Ascending aorta (tissue), 2 donors: ENCODE results near the gene METTL21C. TPM values are rescaled to one million over a fixed set of nuclear protein-coding genes. Genes with fewer than 3 reads are reported as not detected.

Experiments
- DNase-seq, 2 donors: peaks; one replicate each; pipeline ENCODE4 v3.0.0-alpha.2; 2019; ENCODE audit warnings: low spot score in 2 of 2
- H3K27ac ChIP-seq, 2 donors: fragments of 200-600 bp; sonication (generic); one replicate each; pipeline ENCODE4 v1.5.1; 2016 to 2017; ENCODE audit warnings: mild to moderate bottlenecking in 1 of 2
- H3K27me3 ChIP-seq: fragments of 200-600 bp; sonication (generic); one replicate; pipeline ENCODE4 v1.5.1; 2017
- H3K36me3 ChIP-seq, 2 donors: fragments of 200-600 bp; sonication (generic); one replicate each; pipeline ENCODE4 v1.5.1; 2016
- H3K4me1 ChIP-seq, 2 donors: fragments of 200-600 bp; sonication (generic); one replicate each; pipeline ENCODE4 v1.5.1; 2016 to 2017; ENCODE audit warnings: mild to moderate bottlenecking in 1 of 2
- H3K4me3 ChIP-seq, 2 donors: fragments of 200-600 bp; sonication (generic); one replicate each; pipeline ENCODE4 v1.5.1; 2016 to 2017; ENCODE audit warnings: mild to moderate bottlenecking in 1 of 2
- H3K9me3 ChIP-seq, 2 donors: fragments of 200-600 bp; sonication (generic); one replicate each; pipeline ENCODE4 v1.5.1; 2016
- intact Hi-C: fragments of 100-400 bp; cut with DNase I; formaldehyde crosslinking; loops from one replicate; pipeline ENCODE4 v1.15.1; 2023
- total RNA-seq: library from RNA; depleted of rRNA; stranded (reverse); fragments of >200 nt; gene quantifications from one replicate; pipeline ENCODE4 v1.1.0, GENCODE V29; 2016
- TF ChIP-seq, protein P1 (sequence below), 3 experiments: fragments of 200-600 bp in 2 of 3; fragments of 450-650 bp in 1 of 3; sonication (generic) in 2 of 3; IDR thresholded peaks; one replicate each; pipeline ENCODE4 v1.5.1; 2016 to 2019; ENCODE audit warnings: antibody characterized with exemption in 3 of 3, mild to moderate bottlenecking in 1 of 3, moderate library complexity in 1 of 3

METTL21C gene
- total RNA-seq, 1 donor from 2014 or later: not detected

DNA sequence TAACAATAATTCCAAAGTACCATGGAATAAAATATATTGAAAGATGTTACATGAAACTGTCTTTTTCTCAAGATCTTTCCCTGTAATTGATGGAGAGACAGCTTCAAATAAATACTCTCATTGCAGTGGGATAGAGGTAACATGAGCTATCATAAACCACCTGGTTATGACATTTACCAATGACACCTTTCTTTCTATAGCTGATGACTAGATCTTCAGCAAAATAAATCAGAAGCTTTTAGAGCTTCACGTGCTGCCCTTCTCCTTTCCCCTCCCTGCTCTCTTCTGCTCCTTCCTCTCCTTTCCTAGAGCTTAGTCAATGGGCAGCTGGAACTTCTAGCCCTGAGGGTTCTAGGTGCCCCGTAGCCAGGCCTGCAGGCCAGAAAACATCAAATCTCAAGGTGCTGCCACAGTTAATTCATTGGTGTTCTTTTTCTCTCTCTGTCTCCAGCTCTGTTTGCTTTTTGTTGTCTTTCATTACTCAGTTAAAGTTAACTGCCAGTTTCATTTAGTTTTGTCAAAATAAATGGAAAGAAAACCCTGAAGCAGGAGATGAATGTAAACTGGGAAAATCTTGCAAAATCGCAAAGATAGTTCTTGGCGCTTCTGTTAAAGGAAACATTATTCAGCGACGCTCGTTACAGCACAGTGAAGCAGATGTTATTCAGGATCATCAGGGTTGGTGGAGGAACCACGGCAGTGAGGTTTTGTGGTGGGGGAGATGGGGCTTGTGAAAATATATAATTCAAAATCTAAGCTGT is 8.3 kb upstream of the METTL21C start:
- no peak overlapping the region for H3K27ac ChIP-seq
- intact Hi-C loops: no loop called here
- H3K9me3 ChIP-seq: no peaks in the 10 kb centered on the region
- H3K27me3 ChIP-seq: no peaks in the 10 kb centered on the region
- H3K4me1 ChIP-seq: no peaks in the 10 kb centered on the region
- TF ChIP-seq, protein P1, sequence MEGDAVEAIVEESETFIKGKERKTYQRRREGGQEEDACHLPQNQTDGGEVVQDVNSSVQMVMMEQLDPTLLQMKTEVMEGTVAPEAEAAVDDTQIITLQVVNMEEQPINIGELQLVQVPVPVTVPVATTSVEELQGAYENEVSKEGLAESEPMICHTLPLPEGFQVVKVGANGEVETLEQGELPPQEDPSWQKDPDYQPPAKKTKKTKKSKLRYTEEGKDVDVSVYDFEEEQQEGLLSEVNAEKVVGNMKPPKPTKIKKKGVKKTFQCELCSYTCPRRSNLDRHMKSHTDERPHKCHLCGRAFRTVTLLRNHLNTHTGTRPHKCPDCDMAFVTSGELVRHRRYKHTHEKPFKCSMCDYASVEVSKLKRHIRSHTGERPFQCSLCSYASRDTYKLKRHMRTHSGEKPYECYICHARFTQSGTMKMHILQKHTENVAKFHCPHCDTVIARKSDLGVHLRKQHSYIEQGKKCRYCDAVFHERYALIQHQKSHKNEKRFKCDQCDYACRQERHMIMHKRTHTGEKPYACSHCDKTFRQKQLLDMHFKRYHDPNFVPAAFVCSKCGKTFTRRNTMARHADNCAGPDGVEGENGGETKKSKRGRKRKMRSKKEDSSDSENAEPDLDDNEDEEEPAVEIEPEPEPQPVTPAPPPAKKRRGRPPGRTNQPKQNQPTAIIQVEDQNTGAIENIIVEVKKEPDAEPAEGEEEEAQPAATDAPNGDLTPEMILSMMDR (IDR thresholded peaks at IDR 0.05): no peak
- H3K36me3 ChIP-seq: no peaks in the 10 kb centered on the region
- no peak overlapping the region for H3K4me3 ChIP-seq
- no peak for DNase-seq

GRCh38 chr13:102701331-102701730 is 6.5 kb upstream of the METTL21C start:
- no peak for DNase-seq
- no peaks in the 10 kb centered on the region for H3K9me3 ChIP-seq
- H3K4me3 ChIP-seq: no peak overlapping the region
- no peaks in the 10 kb centered on the region for H3K4me1 ChIP-seq
- TF ChIP-seq, protein P1 (IDR thresholded peaks at IDR 0.05): no peak
- intact Hi-C loops: no loop called here
- H3K27me3 ChIP-seq: no peaks in the 10 kb centered on the region
- H3K36me3 ChIP-seq: no peaks in the 10 kb centered on the region
- no peak overlapping the region for H3K27ac ChIP-seq

DNA sequence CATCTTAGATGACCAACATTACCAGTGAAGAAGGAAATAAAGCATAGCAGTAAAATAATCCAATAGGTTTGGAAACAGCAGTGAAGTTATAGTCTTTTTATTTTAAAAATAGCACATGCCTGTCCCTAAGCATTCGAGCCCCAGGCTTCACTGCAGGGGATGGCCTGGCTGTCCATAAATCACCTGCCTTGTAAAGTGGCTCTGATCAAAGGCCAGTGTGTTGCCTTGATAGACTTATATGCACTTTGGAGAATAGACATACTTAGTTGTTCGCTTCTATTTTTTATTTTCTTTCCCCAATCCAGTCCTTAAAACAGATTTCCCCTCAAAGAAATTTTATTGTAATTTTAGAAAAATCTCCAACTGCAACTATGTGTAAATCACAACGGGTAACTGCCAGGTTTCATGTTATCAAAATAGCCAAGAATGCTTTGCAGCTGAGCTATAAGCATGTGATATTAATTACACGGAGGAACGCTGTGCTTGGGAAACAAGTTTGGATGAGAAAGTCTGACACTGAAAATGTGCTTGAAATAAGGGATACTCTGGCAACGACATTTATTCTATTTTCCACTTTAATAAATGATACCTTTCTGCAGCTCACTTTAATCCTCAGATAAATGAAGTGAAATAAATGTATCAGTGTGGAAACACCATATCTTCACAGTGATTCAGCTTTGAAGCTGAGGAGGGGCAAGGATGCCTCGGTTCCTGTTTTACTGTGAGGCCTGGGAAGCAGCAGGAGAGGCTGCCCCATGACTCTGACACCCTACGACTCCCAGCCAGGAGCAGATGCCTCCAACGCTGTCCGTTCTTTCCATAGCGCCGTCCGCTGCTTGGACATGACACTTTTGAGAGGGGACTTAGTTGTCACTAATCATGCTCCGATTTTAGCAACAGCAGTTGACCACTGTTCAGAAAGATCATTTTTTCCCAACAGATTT is 5.5 kb upstream of the METTL21C start:
- Histone ChIP-seq H3K9me3 (no peaks in the 10 kb centered on the region), H3K4me3 (no peak overlapping the region), H3K36me3 (no peaks in the 10 kb centered on the region), H3K27ac (no peak overlapping the region), H3K4me1 (no peaks in the 10 kb centered on the region), H3K27me3 (no peaks in the 10 kb centered on the region)
- DNase-seq: no peak
- intact Hi-C loops: no loop called here
- TF ChIP-seq, protein P1 (IDR thresholded peaks at IDR 0.05): no peak

GRCh38 chr13:102699504-102699903 is 4.7 kb upstream of the METTL21C start:
- DNase-seq: no peak
- TF ChIP-seq, protein P1 (IDR thresholded peaks at IDR 0.05): no peak
- Histone ChIP-seq H3K4me3 (no peak overlapping the region), H3K27ac (no peak overlapping the region), H3K36me3 (no peaks in the 10 kb centered on the region), H3K9me3 (no peaks in the 10 kb centered on the region), H3K4me1 (no peaks in the 10 kb centered on the region), H3K27me3 (no peaks in the 10 kb centered on the region)
- intact Hi-C loops: no loop called here

GRCh38 chr13:102698649-102698980 is 3.8 kb upstream of the METTL21C start:
- intact Hi-C loops: no loop called here
- no peak overlapping the region for H3K4me3 ChIP-seq
- H3K36me3 ChIP-seq: no peaks in the 10 kb centered on the region
- no peak for DNase-seq
- TF ChIP-seq, protein P1 (IDR thresholded peaks at IDR 0.05): no peak
- no peak overlapping the region for H3K27ac ChIP-seq
- no peaks in the 10 kb centered on the region for H3K4me1 ChIP-seq
- H3K9me3 ChIP-seq: no peaks in the 10 kb centered on the region
- H3K27me3 ChIP-seq: no peaks in the 10 kb centered on the region
